Nucleus accumbens (tissue), 56 donors: ENCODE measurements around the gene DGKA.

Source experiments
- DNase-seq, 56 donors: peaks; one replicate each; lab custom pipeline; 2025; lab: John Stamatoyannopoulos, UW

DGKA gene

DNA sequence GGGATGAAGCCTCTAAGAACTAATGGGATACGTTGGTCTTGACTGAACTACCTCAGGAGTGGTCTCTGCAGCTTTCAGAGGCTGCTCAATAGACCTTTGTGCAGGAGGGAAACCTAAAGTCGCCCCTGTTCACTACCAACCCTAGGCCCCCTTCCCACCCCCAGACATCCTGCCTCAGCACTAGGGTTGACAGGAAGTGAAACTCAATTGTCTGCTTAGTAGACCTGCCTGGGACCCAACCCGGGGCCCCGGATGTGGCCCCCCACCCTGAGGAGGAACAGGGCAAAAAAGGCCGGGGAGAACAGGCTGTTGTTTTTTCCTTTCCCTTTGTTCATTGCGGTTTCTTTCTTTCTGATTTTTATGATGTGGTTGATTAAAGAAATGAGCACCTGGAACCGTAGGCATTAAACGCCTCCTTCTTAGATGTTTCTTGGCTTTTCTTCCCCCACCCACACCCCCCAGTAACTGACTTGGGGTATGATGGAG, 1.6 kb upstream of the DGKA start:
- peak in 6 of 56 donors; percentile 5 to 40 (median 16) for DNase-seq

DNA sequence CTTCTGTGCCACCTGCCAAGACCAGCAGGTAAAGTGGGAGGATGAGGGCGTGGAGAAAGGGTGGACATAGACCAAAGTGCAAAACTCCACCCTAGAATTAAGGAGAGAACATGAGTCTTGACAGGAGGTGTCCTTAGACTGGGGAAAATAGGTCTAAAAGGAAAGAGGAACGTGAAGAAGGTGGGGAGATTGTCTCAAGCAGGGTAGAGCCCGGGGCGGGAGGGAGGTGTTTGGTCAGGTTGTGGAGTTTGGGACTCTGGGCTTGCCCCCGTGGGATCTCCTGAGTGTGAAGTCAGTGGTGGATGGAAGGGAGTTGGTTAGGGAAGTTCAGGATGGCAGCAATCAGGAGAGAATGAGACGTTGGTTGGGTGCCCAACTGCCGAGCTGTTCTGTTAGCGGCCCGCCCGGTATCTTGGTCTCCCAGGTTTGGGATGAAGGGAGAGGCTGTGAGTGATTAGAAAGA, 386 bp downstream of the DGKA start:
- DNase-seq, result peak in 3 of 56 donors; percentile 37 to 47 (median 46)

DNA sequence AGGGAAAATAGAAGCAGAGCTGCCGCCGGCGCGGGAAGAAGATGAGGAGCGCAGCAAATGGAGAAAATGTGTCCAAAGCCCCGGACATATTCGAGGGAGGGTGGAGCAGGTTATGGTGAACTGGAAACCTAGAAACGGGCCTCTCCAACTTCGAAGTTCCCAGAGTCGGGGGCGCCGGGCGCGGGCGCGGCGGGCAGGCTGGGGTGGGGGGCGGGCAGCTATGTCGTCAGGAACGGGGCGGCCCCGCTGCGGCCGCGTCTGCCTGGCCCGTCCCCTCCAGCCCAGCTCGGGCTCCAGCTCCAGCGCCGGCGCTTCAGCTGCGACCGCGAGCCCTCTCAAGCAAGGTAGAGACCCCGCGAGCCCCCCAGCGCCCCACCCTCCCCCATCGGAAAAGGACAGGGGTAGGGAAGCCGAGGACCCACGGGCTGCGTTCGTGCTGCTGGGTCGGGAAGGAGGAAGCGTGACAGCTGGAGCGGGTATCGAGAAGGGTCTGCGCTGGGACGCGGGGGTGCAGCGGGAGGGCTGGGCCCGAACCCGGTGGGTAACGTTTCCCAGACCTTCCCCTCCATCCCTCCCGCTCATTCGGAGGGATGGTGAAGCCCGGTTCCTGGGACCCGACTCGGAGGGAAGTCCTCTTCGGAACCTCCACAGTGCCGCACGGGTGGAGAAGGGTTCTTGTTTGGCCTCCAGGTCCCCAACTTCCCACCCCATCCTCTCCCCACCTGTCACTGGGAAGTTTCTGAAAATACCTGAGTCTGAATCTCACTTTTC, 1.0 kb downstream of the DGKA start:
- DNase-seq, result peak in 34 of 56 donors; percentile 9 to 58 (median 34)

DNA sequence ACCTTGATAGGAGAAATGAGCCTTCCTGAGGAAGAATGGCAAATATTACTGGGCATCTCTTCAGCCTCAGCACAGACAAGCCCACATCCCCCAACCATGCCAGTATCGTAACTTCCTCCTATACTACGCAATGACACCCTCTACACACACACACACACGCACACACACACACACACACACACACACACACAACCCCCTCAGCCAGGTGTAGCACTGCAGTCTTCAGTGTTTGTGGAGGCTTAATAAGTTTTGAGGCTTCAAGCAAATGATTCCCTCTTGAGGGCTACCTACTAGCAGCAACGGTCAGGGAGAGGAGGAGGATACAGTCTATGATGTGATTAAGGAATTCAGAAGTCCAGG, 1.6 kb downstream of the DGKA start:
- DNase-seq, result peak in 3 of 56 donors; percentile 7 to 31 (median 13)

DNA sequence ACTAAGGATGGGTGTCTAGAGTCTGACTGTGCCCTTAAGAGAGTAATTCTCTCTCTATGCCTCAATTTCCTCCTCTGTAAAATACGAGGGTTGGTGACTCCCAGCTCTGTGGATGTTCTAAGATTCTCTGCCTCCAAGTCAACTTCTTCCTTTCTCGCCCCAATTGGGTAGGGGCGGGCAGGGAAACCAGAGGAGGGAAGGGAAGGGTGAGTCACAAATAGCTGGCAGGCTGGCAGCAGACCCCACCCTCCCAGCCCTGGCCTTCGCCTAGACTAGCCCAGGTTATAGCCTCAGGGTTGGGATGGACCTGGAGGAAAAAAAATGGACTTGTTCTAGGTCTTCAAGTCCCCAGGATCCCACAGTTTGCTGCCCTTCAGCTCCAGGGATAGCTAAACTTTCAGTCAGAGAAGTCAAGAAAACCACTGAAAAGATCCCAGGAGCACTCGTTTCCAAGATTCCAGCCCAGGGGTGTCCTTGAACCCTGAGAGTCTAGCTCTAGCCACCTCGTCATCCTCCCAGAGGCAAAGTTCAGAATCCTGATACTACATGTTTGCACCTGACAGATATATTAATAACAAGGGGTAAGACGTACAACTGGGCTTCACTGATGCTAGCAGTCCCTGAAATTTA, 2.3 kb downstream of the DGKA start:
- no peak for DNase-seq

DNA sequence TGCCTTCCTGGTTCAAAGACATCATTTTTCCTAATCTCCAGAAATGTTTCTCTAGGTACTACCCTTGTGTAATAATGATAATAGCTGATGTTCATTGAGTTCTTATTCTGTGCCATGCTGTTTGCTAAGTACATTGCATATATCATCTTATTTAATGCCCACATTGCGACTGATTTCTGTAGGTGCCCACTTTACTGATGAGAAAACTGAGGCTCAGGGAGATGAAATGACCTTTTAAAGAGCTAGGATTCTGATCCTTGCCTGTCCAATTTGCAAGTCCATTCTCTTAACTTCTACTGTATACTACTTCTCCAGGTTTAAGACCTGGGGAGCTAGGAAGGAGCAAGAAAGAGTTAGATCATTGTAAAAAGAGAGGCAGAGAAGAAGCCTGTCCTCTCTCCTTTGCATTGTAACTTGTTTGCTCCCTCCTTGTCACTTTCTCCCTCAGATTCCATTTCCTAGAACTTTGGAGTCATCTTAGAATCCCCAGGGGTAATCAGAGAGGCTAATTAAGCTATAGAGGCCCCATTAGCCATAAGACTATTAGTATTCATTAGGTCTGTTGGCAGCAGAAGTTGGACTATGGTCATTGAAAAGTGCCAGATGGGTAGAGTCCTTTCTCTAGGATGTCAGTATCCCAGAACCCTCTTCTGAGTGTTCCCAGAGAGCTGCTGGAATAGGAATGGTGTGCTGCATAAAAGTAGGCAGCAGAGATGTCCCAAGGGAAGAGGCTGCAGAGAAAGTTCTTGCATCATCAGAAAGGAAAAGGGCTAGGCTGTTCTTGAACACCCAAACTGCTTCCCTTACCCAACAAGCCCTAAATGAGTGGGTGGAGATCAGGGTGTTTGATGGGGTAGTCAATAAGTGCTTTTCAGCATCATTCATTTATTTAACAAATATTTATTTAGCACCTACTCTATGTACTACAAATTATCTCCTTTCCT, 3.1 kb downstream of the DGKA start:
- DNase-seq, result no peak

DNA sequence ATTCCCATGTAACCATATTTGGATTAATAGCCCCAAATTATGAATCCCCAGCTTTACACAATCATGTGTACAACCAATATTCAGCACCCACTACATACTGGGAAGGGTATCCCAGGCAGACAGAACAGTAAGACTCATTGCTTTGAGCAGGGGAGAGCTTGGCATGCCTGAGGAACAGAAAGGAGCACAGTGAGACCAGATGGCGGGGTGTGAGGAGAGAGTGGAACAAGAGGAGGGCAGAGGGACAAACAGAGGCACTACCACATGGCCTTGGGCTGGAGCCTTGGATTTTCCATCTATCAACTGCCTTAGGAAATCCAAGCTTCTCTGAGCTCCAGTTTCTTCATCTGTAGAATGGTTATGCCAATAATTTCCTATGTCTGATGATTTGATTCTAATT, 3.8 kb downstream of the DGKA start:
- DNase-seq, result no peak

DNA sequence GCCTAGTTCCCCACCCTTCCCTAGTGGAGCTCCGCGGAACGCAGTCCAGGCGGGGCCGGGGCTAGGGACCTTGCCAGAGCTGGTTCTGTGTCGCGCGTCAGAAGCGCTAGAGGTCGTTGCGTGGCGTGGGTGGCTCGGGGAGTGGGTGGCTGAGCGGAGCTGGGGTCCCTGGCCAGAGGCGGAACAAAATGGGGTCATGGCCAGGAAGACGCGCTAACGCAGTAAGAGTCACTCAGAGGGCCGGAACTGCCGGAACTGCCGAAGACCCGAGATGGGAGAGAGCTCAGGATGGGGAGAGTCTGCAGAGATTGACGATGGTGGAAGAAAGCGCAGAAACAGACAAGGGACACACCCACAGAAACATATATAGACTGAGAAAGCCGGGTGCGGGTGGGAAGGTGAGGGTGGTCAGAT, 4.8 kb downstream of the DGKA start:
- peak in 1 of 56 donors; percentile 29 for DNase-seq

DNA sequence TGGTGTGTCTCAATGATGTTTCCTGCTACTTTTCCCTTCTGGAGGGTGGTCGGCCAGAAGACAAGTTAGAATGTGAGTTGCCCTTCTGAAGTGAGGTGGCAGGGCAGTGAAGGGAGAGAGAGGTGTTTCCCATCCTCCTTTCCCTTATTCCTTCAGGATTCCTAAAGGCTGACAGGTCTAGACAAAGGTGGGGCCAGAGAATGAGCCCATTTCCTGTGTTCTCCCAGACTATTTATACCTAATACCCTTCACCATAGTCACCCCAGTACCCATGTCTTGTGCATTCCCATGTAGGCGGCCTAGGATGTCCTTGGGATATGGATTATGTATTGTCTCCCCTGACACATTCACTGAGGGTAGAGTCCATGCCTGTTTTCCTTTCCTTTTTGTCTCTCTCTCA, 7.0 kb downstream of the DGKA start:
- no peak for DNase-seq

DNA sequence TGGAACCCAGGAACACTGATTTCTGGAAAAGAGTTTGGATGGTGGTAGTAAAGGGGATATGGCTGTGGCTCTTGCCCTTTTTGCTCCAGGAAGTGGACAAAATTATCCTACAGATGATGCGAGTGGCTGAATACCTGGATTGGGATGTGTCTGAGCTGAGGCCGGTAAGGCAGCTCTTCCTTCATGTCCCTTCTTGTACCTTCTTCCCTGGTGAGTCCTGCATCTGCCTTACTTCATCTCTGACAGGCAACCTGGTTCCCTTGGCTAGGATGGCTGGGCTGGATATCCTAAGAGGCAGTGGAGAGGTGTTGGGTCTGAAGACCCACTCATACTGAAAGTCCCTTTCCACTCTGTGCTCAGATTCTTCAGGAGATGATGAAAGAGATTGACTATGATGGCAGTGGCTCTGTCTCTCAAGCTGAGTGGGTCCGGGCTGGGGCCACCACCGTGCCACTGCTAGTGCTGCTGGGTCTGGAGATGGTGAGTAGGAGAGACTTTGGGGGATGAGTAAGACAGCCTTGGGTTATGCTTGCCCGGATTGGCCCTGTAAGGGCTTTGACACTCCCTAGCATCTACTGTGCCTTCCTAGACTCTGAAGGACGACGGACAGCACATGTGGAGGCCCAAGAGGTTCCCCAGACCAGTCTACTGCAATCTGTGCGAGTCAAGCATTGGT, 8.0 kb downstream of the DGKA start:
- DNase-seq, result no peak

DNA sequence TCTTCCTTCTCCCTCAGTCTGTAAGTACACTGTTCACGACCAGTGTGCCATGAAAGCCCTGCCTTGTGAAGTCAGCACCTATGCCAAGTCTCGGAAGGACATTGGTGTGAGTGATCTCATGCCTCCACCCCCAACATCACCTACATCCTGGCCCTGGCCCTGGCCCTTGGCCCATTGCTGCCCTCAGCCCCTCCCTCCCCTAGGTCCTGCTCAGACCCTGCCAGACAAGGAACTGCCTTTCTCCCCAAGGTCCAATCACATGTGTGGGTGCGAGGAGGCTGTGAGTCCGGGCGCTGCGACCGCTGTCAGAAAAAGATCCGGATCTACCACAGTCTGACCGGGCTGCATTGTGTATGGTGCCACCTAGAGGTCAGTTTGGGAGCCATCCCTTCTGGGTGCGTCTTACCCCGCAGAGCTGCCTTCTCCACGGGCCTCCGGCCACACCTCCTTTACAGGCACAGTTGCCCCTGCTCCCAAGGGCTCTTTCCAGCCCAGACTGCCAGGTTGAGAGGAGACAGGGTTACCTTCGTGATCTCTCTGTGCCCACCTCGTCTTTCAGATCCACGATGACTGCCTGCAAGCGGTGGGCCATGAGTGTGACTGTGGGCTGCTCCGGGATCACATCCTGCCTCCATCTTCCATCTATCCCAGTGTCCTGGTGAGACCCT, 9.2 kb downstream of the DGKA start:
- DNase-seq, result peak in 52 of 56 donors; percentile 38 to 88 (median 71)

DNA sequence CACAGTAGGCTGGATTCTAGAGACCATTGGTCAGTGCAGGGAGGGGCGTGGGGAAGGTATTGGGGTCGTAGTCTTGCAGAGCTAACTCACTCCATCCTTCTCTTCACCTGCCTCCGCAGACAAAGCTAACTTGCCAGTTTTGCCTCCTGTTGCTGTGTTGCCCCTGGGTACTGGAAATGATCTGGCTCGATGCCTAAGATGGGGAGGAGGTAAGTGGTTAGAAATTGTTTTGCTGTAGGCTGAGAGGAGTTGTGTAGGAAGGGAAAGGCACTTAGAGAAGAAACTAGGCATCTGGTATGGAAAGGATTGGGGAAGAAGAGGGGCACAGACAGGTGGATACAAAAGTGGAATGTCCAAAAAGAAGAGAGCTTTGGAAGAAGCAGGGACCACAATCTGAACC, 11.1 kb downstream of the DGKA start:
- DNase-seq, result peak in 4 of 56 donors; percentile 8 to 24 (median 15)

DNA sequence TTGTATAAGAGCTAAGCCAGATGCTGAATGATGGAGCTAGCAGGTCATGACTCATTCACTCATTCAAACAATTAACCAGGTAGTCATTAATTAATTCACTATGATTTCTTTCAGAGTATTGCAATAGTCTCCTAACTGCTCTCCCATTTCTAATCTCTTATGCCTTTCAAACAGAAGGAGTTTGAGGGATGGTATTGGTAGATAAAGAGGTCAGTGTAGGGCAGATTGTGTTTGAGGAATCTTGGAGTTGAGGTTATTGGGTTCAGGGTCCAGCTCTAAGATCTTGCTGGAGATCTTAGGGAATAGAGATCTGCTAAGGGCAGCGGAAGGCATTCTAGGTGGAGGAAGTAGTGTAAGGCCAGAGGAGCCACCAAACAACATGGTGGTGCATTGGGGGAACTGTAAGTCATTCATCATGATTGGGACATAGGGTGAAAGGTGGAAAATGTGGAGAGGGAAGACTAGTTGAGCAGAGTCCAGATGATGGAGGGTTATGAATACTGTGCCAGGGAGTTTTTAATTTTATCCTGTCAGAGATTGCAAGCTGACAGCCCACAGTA, 11.7 kb downstream of the DGKA start:
- DNase-seq, result no peak

DNA sequence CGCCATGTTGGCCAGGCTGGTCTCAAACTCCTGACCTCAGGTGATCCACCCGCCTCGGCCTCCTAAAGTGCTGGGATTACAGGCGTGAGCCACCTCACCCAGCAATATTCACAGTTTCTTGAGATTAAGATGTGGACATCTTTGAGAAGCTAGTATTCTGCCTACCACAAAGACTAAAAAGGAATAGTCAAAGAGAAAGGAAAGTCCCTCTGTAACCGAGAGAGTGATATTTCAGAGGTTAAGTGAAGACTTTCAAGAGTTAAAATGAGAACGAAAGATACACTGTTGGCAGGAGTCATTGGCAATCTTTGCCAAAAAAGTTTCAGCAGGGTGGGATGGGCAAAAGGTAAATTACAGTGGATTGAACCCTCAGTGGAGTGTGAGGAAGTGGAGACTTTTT, 15.6 kb downstream of the DGKA start:
- no peak for DNase-seq

DNA sequence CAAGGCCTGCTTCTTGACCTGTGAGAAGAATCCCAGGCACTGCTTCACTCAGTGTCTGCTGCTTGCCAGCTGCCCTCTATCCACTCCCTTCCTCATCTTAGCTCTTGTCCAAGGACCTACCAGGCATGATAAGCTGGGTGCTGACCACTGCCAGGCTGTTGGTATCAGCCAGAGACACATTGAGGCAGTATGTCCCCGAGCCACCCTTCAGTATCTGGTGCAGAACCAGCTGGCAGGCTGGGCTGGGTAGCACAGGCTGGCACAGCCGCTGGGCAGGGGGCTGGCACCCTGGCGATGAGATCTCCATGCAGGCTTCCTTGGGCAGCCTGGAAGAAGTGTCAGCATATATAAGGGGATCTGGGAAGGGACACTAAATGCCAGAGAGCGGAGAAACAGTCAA, 24.4 kb downstream of the DGKA start:
- no peak for DNase-seq

DNA sequence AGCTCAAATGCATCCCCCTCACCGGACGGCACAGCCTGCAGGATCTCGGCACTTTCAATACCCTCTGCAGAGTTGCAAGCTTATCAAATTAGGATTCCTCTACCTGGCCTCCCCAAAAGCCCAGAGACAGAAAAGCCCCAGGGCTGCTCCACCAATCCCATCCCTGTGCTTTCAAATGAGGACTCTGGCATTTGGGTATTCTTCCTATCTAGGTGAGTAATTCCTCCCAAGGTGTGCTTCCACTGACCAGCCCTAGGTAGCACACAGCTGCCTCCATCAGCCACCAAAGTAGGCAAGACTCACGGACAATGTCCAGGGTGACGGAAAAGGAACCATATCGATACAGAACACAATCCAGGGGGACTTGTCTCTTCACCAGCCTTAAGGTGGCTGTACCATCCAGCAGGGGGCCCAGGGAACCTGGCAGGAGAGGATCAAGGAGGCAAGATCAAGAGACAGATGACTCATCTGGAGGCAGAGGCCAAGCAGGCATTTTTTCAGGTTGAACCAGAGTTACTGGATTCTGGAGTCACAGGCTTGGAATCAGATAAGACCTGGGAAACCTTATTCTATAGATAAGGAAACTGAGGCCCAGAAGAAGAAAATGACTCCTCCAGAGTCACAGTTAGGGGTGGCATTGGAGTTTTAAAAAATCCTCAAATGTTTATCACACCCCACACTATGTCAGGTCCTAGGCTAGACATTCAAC, 25.0 kb downstream of the DGKA start:
- DNase-seq, result peak in 1 of 56 donors; percentile 11

DNA sequence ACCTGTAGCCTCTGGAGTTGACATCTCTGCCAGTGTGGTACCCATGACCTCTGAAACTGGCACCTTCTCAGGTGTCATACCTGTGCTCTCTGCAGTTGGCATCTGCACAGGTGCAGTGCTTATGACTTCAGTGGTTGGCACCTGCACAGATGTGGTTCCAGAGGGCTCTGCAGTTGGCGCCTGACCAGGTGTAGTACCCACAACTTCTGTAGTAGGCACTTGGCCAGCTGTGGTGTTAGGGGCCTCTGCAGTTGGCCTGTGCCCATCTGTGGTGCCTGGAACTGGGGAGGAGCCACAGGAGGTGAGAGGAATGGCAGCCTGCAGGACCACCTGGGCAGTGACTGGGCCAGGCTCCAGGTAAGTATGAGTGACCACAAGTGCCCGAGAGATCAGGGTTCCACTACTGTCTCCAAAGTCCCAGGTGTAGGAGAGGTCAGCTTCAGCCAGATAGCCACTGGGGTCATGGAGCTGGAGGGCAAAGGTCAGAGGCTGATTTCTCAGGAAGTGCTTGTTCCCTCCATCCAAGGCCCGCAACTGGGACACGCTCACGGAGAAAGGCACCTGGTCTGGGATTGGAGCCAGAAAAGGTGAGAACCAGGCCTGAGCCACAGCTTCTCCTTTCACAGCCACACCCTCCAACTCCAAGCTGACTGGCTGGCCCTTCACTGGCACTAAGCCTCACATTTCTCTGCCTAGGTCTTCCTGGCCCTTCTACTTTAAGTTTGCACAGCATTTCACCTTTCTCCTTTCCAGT, 26.3 kb downstream of the DGKA start:
- no peak for DNase-seq

DNA sequence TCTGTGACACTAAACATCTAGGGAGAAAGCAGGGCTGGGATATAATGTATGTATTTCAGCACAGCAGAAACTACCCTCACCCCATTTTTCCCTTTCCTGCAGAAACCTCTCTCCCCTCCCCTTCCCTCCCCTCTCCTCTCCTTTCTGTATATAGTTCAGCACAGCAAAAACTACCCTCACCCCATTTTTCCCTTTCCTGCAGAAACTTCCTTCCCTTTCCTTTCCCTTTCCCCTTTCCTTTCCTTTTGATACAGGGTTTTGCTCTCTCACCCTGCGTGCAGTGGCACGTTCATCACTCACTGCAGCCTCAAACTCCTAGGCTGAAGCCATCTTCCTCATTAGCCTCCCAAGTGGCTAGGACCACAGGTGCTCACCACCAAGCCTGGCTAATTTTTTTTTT, 32.8 kb downstream of the DGKA start:
- DNase-seq, result no peak
